Natural killer cell (primary cell): ENCODE data around the gene DIO3. TPM values are rescaled to one million over a fixed set of nuclear protein-coding genes. Genes with fewer than 3 reads are reported as not detected.
"Not testable (repeated sequence)": the region's sequence is repeated elsewhere in the genome, so short reads cannot be mapped to it uniquely, and the experiment has no call there.

Source experiments
- ATAC-seq, 3 donors: fragments of 150-1000 bp in 2 of 3; fragments of 200-7000 bp in 1 of 3; cut with Tn5 transposase; 1 replicate in 1 of 3; 2 replicates in 2 of 3; pipeline ENCODE4 v1.10.0; 2021; ENCODE audit warnings: mild to moderate bottlenecking in 2 of 3, moderate library complexity in 2 of 3
- DNase-seq, 2 donors: peaks; one replicate each; pipeline versions ENCODE4 v3.0.0 to v3.0.0-alpha.2; 2013 to 2021; ENCODE audit warnings: mixed read lengths in 1 of 2
- H3K27ac ChIP-seq: one replicate; pipeline ENCODE4 v1.5.1; 2013; ENCODE audit warnings: mild to moderate bottlenecking, low read length
- H3K27me3 ChIP-seq: one replicate; pipeline ENCODE4 v1.6.1; 2013; ENCODE audit warnings: low read length; ENCODE audit not compliant: control insufficient read depth, insufficient read depth
- H3K36me3 ChIP-seq: one replicate; pipeline ENCODE4 v1.6.1; 2013; ENCODE audit warnings: low read length; ENCODE audit not compliant: control insufficient read depth, insufficient read depth
- H3K4me1 ChIP-seq: one replicate; pipeline ENCODE4 v1.6.1; 2013; ENCODE audit warnings: low read length; ENCODE audit not compliant: control insufficient read depth, insufficient read depth
- H3K4me3 ChIP-seq: one replicate; pipeline ENCODE4 v1.5.1; 2013; ENCODE audit warnings: low read length
- H3K9me3 ChIP-seq: one replicate; pipeline ENCODE4 v1.6.1; 2013; ENCODE audit warnings: low read length; ENCODE audit not compliant: control insufficient read depth, insufficient read depth
- H3K27ac Mint-ChIP-seq, 2 donors: one replicate each; pipeline ENCODE4 v1.8.0; 2022; ENCODE audit warnings: mild to moderate bottlenecking in 2 of 2, mixed read lengths in 2 of 2, moderate library complexity in 1 of 2
- H3K27me3 Mint-ChIP-seq, 2 donors: one replicate each; pipeline ENCODE4 v1.8.0; 2022; ENCODE audit warnings: low read depth in 2 of 2, mixed read lengths in 2 of 2
- H3K36me3 Mint-ChIP-seq: one replicate; pipeline ENCODE4 v1.8.0; 2022; ENCODE audit warnings: mixed read lengths
- H3K4me1 Mint-ChIP-seq, 2 donors: one replicate each; pipeline ENCODE4 v1.8.0; 2022; ENCODE audit warnings: mixed read lengths in 2 of 2
- H3K4me3 Mint-ChIP-seq: one replicate; pipeline ENCODE4 v1.8.0; 2022; ENCODE audit warnings: mild to moderate bottlenecking, moderate library complexity, mixed read lengths
- H3K9me3 Mint-ChIP-seq, 2 donors: one replicate each; pipeline ENCODE4 v1.8.0; 2022; ENCODE audit warnings: mixed read lengths in 2 of 2
- CTCF ChIP-seq: fragments of 200-600 bp; IDR thresholded peaks from one replicate; pipeline ENCODE4 v1.8.0; 2022; ENCODE audit warnings: antibody characterized with exemption
- WGBS: methylation state at CpG from one replicate; pipeline ENCODE4 v1.1.7; 2013; ENCODE audit warnings: missing lambda C conversion rate; ENCODE audit not compliant: insufficient coverage; 5-methylcytosine and 5-hydroxymethylcytosine counted together
- intact Hi-C: fragments of 100-400 bp; cut with micrococcal nuclease; formaldehyde crosslinking; loops from one replicate; pipeline ENCODE4 v1.14.2; 2022
- total RNA-seq, 4 donors: library from RNA; stranded (reverse); fragments of 120-200 nt in 1 of 4; gene quantifications; one replicate each; pipeline versions ENCODE4 v1.2.3 to v1.2.4, GENCODE V29; 2013 to 2022

Gene DIO3
- total RNA-seq, 3 donors from 2014 or later (not counting 1 experiment from before 2014, with no cell fraction given) = not detected

- no peak for ATAC-seq
- no peak overlapping the region for H3K27ac Mint-ChIP-seq
- Histone ChIP-seq H3K36me3 (no peaks in the 10 kb centered on the region), H3K27me3 (peaks cover 17% of the 10 kb centered on the region), H3K4me3 (no peak overlapping the region), H3K9me3 (no peaks in the 10 kb centered on the region), H3K4me1 (no peaks in the 10 kb centered on the region), H3K27ac (no peak overlapping the region)
- no peaks in the 10 kb centered on the region for H3K4me1 Mint-ChIP-seq
- no peak overlapping the region for H3K4me3 Mint-ChIP-seq
- H3K36me3 Mint-ChIP-seq = no peaks in the 10 kb centered on the region
- intact Hi-C loops = no loop called here
- TF ChIP-seq CTCF = no peak
- peaks cover 40 to 47% of the 10 kb centered on the region in 2 donors for H3K27me3 Mint-ChIP-seq
- 97% methylated on average over 5 of the region's 5 CpGs for WGBS
- DNase-seq = no peak
- no peaks in the 10 kb centered on the region for H3K9me3 Mint-ChIP-seq
These were observed 9.7 kb downstream of the DIO3 start for GRCh38 chr14:101571004-101571403.

GRCh38 chr14:101572526-101572925 lies 11.2 kb downstream of the DIO3 start:
- DNase-seq, H3K36me3 Mint-ChIP-seq, H3K4me1 ChIP-seq, H3K27ac Mint-ChIP-seq, H3K9me3 Mint-ChIP-seq, H3K36me3 ChIP-seq, H3K4me3 ChIP-seq, H3K27me3 ChIP-seq, H3K27ac ChIP-seq, H3K9me3 ChIP-seq, H3K4me1 Mint-ChIP-seq, ATAC-seq, intact Hi-C loops, H3K4me3 Mint-ChIP-seq: not testable (repeated sequence)
- 89% methylated on average over 6 of the region's 6 CpGs for WGBS
- peaks cover 28 to 32% of the 10 kb centered on the region in 2 donors for H3K27me3 Mint-ChIP-seq

- no peak overlapping the region for H3K4me3 ChIP-seq
- Mint-ChIP-seq H3K27me3 (peaks cover 23 to 25% of the 10 kb centered on the region in 2 donors), H3K36me3 (no peaks in the 10 kb centered on the region), H3K9me3 (no peaks in the 10 kb centered on the region), H3K4me3 (no peak overlapping the region), H3K4me1 (no peaks in the 10 kb centered on the region), H3K27ac (no peak overlapping the region)
- no peaks in the 10 kb centered on the region for H3K9me3 ChIP-seq
- no peak overlapping the region for H3K27ac ChIP-seq
- ATAC-seq (no peak), DNase-seq (no peak)
- intact Hi-C loops = no loop called here
- 91% methylated on average over 8 of the region's 8 CpGs for WGBS
- H3K4me1 ChIP-seq = no peaks in the 10 kb centered on the region
- no peak for TF ChIP-seq CTCF
- no peaks in the 10 kb centered on the region for H3K27me3 ChIP-seq
- H3K36me3 ChIP-seq = no peaks in the 10 kb centered on the region
These were observed 12.0 kb downstream of the DIO3 start for GRCh38 chr14:101573289-101573688.

- Mint-ChIP-seq H3K27me3 (peaks cover 12 to 22% of the 10 kb centered on the region in 2 donors), H3K4me1 (no peaks in the 10 kb centered on the region), H3K36me3 (no peaks in the 10 kb centered on the region), H3K27ac (no peak overlapping the region), H3K9me3 (no peaks in the 10 kb centered on the region), H3K4me3 (no peak overlapping the region)
- Histone ChIP-seq H3K4me1 (no peaks in the 10 kb centered on the region), H3K4me3 (no peak overlapping the region), H3K9me3 (no peaks in the 10 kb centered on the region), H3K27ac (no peak overlapping the region), H3K27me3 (no peaks in the 10 kb centered on the region), H3K36me3 (no peaks in the 10 kb centered on the region)
- WGBS = 89% methylated on average over 4 of the region's 4 CpGs
- intact Hi-C loops = no loop called here
- no peak for TF ChIP-seq CTCF
- ATAC-seq (no peak), DNase-seq (no peak)
These were observed 14.3 kb downstream of the DIO3 start for GRCh38 chr14:101575581-101575980.
